HUES48 (cell line): ENCODE measurements around the gene HP.

Source experiments
- H3K27ac ChIP-seq: one replicate; pipeline ENCODE4 v1.7.0; 2013; ENCODE audit warnings: low read depth, low read length, inconsistent platforms
- H3K27me3 ChIP-seq: 2 replicates; pipeline ENCODE4 v1.6.1; 2013; ENCODE audit warnings: mild to moderate bottlenecking, low read length; ENCODE audit not compliant: control insufficient read depth, insufficient read depth
- H3K36me3 ChIP-seq: 2 replicates; pipeline ENCODE4 v1.6.1; 2013; ENCODE audit warnings: low read length; ENCODE audit not compliant: control insufficient read depth, insufficient read depth
- H3K4me1 ChIP-seq: 2 replicates; pipeline ENCODE4 v1.6.1; 2013; ENCODE audit warnings: mild to moderate bottlenecking, low read length; ENCODE audit not compliant: control insufficient read depth, insufficient read depth
- H3K4me3 ChIP-seq: 2 replicates; pipeline ENCODE4 v1.5.1; 2013; ENCODE audit warnings: mild to moderate bottlenecking, low read depth, low read length
- H3K9ac ChIP-seq: 2 replicates; pipeline ENCODE4 v1.6.1; 2013; ENCODE audit warnings: mild to moderate bottlenecking, low read depth, low read length, moderate library complexity
- H3K9me3 ChIP-seq: 2 replicates; pipeline ENCODE4 v1.6.1; 2013; ENCODE audit warnings: low read length; ENCODE audit not compliant: control insufficient read depth, insufficient read depth

The HP gene

DNA sequence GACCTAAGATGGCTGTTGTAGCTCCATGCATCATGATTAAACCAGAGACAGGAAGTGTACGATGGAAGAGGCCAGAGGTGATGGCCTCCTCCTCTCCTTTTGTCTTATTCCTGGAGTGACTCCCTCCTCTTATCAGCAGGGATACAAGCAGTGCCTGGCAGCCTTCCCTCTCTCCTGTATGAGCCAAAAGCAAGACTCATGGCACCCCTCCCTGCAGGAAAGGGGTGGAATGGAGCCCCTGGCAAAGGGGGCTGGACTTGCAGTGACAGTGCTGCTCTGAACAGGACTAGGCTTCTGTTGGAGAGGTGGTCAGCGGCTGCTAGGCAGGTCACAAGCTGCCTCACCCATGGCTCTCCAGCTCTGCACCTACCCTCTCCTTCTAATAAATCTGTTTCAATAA, 30.7 kb downstream of the HP start:
- Histone ChIP-seq H3K27me3 (no peaks in the 10 kb centered on the region), H3K4me1 (no peaks in the 10 kb centered on the region), H3K4me3 (no peak overlapping the region), H3K36me3 (peaks cover 49% of the 10 kb centered on the region), H3K27ac (no peak overlapping the region), H3K9ac (no peak overlapping the region), H3K9me3 (peaks cover 5% of the 10 kb centered on the region; the same call in 1 of the 2 replicates)

DNA sequence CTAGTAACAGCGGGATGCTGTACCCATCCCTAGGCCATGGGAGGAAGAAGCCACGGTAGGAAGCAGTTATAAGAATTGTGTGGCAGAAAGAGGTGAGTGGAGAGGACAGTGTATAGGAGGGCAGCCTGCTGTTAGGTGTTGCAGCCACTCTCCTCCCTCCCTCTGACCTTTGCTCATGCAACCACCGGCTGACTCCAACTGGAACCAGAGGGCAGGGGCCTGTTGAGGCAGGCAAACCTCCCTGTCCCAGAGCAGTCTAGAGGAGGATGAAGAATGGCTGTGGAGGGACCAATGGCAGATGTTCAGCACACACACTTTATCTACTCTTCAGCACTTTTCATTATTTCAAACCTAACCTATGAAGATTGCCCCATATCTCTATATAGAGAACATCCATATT, 36.9 kb downstream of the HP start:
- no peak overlapping the region for H3K9ac ChIP-seq
- H3K36me3 ChIP-seq = peaks cover 45% of the 10 kb centered on the region
- H3K4me1 ChIP-seq = peaks cover 11% of the 10 kb centered on the region; the same call in 1 of the 2 replicates
- H3K27me3 ChIP-seq = no peaks in the 10 kb centered on the region
- H3K4me3 ChIP-seq = no peak overlapping the region
- H3K27ac ChIP-seq = no peak overlapping the region
- H3K9me3 ChIP-seq = no peaks in the 10 kb centered on the region

DNA sequence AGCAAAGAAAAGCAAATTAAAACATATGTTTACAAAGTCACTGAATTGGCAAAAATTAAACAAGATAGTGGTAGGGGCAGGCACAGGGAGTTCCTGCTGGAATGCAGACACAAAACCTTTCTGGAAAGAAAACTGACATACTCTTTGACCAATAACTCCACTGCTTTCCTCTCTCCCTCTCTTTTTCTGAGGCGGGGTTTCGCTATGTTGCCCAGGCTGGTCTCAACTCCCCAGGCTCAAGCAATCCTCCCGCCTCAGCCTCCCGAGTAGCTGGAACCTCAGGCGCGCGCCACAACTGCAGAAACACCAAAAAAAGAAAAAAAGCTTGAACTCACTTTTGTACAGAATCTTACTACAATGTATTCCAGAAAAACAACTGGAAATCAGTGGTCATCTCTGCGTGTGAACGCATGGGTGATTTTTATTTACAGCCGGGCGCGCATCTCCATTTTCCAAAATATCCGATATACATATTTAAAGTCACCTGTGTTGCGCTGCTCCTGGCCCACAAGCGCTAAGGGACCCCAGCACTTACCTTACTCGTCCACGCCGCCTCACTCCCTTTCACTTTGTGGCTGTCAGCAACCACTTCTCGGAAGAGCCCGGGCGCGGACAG, 38.6 kb downstream of the HP start:
- Histone ChIP-seq H3K27me3 (no peaks in the 10 kb centered on the region), H3K27ac (peak overlapping the region; percentile 84), H3K36me3 (peaks cover 47% of the 10 kb centered on the region), H3K4me1 (peaks cover 11% of the 10 kb centered on the region; the same call in 1 of the 2 replicates), H3K9me3 (no peaks in the 10 kb centered on the region), H3K9ac (peak overlapping the region; percentile 49), H3K4me3 (peak overlapping the region; percentile 97)

DNA sequence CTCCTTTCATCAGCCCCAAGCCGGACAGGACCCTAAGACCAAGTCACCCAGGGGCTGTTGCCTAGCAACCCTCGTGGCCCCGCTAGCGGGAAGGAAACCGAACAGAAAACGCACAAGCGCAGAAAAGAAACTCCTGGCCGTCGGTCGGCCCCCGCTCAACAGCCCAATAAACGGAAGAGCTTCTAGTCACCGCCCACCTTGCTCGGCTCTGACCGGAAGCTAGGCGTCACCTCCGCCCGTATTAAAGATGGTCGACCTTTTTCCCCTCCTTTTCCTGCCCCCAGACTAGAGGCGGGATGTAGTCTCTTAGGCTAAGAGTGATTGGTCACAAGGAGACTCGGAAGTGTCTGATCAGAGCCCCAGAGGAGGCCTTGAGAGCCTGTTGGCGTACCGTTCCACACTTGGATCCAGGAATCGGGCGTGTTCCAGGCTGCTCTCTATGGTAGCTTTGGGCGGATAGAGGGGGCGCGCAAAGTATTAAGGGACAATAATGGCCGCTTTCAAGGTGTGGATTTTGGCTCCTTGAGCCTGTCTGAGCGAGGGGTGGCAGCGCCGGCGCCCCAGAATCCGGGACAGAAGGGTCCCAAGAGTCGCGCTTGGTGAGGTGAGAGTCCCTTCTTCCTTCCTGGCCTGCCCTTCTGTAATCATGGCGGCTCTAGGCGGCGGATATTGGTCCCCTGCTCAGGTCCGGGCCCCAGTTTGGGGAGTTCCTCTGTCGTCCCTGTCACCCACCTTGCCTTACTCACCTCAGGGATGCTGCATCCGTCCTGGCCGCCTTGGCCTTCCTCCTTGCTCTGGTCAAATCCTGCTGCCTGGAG, 39.4 kb downstream of the HP start, which contains the start of the genes DHX38 and TXNL4B:
Gene DHX38, plus strand, starts transcription at position 400 of the 818 bp plus-strand sequence. CDS start 2,311 bp downstream, outside the sequence.
Gene TXNL4B, minus strand, starts transcription at position 173 of the 818 bp plus-strand sequence. CDS start 2,871 bp downstream, outside the sequence.
- peak within 1 kb of the TSS; percentile 97 for H3K4me3 ChIP-seq
- peaks cover 11% of the 10 kb centered on the region; the same call in 1 of the 2 replicates for H3K4me1 ChIP-seq
- H3K27ac ChIP-seq = peak within 1 kb of the TSS; percentile 95
- H3K27me3 ChIP-seq = no peaks in the 10 kb centered on the region
- peak within 1 kb of the TSS; percentile 89 for H3K9ac ChIP-seq
- H3K36me3 ChIP-seq = peaks cover 46% of the 10 kb centered on the region
- no peaks in the 10 kb centered on the region for H3K9me3 ChIP-seq

DNA sequence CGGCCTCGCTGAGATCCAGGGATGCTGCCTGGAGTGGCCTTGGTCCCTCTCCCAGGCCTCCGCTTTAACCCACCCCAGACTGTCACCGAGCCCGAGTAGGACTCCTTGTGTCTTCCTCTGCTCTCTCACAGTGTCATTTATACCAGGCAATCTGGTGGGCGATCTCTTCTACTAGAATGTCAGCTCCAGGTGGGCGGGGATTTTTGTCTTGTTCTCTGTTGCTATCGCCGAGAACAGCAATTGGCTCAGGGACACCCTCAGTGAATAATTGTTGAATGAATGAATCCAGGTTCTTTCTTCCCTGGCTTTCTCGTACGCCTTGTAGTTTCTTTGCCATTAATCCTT, 39.9 kb downstream of the HP start:
- Histone ChIP-seq H3K36me3 (peaks cover 42% of the 10 kb centered on the region), H3K27me3 (no peaks in the 10 kb centered on the region), H3K4me3 (peak overlapping the region; percentile 97), H3K9me3 (no peaks in the 10 kb centered on the region), H3K27ac (peak overlapping the region; percentile 95), H3K9ac (peak overlapping the region; percentile 89), H3K4me1 (peaks cover 11% of the 10 kb centered on the region; the same call in 1 of the 2 replicates)

DNA sequence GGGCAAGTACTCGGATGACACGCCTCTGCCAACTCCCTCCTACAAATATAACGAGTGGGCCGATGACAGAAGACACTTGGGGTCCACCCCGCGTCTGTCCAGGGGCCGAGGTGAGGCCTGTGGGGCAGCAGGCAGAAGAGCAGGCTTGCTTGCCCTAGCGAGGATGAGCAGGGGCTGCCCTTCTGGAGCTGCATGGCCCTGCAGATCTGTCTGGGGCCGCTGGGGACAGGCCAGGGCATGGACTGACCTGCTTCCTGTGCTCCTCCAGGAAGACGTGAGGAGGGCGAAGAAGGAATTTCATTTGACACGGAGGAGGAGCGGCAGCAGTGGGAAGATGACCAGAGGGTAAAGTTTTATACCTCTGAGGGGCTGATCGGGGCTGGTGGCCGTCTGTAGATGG, 44.6 kb downstream of the HP start:
- Histone ChIP-seq H3K9ac (no peak overlapping the region), H3K36me3 (peaks cover 74% of the 10 kb centered on the region), H3K27me3 (no peaks in the 10 kb centered on the region), H3K4me1 (peaks cover 6% of the 10 kb centered on the region; the same call in 1 of the 2 replicates), H3K27ac (no peak overlapping the region), H3K4me3 (no peak overlapping the region), H3K9me3 (no peaks in the 10 kb centered on the region)

DNA sequence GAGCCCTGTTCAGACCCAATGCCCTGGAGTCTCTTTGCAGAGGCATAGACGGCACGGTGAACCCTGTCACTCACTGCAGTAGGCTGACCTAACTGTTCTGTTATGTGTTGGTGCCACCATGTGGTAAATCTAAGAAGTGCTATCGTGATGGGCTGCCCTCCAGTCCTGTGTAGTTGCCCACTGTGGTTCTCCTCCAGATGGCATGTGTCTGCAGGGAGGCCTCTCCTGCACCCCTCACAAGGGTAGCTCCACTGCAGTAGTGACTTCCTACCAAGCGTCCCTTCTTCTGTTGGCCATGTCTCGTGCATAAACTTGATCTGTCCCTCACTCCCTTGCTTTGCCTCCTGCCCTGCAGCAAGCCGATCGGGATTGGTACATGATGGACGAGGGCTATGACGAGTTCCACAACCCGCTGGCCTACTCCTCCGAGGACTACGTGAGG, 45.1 kb downstream of the HP start:
- no peaks in the 10 kb centered on the region for H3K9me3 ChIP-seq
- no peaks in the 10 kb centered on the region for H3K27me3 ChIP-seq
- no peak overlapping the region for H3K4me3 ChIP-seq
- no peak overlapping the region for H3K27ac ChIP-seq
- peaks cover 79% of the 10 kb centered on the region for H3K36me3 ChIP-seq
- no peak overlapping the region for H3K9ac ChIP-seq
- H3K4me1 ChIP-seq = peaks cover 6% of the 10 kb centered on the region; the same call in 1 of the 2 replicates

DNA sequence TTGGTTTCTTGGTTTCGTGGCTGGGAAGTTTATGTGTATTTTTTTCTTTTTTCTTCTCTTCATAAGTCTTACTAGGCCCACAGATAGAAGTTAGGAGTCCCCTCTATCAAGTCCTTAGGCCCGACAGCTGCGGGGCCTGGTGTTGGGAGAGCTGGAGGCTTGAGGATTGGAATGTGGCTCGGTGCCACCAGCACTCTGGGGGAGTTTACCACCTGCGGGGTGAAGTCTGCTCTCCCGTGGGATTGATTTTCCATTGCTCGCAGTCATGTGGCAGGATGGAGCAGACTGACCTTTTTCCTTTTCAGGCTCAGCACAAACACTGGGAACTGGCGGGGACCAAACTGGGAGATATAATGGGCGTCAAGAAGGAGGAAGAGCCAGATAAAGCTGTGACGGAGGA, 46.9 kb downstream of the HP start:
- no peaks in the 10 kb centered on the region for H3K27me3 ChIP-seq
- H3K9ac ChIP-seq = no peak overlapping the region
- H3K4me1 ChIP-seq = no peaks in the 10 kb centered on the region
- peaks cover 92% of the 10 kb centered on the region for H3K36me3 ChIP-seq
- H3K9me3 ChIP-seq = no peaks in the 10 kb centered on the region
- no peak overlapping the region for H3K27ac ChIP-seq
- no peak overlapping the region for H3K4me3 ChIP-seq

DNA sequence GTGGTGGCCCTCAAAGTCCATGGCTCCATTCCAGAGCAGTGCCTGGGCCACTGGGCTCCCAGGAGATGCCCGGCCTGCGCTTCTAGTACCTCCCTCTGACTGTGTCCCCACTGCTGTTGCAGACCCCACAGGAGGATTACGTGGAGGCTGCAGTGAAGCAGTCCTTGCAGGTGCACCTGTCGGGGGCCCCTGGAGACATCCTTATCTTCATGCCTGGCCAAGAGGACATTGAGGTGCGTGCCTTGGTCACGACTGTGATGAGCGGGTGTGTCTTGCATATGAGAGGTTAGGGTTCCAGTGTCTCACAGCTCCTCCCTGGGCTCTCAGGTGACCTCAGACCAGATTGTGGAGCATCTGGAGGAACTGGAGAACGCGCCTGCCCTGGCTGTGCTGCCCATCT, 50.6 kb downstream of the HP start:
- peaks cover 97% of the 10 kb centered on the region for H3K36me3 ChIP-seq
- H3K27ac ChIP-seq = no peak overlapping the region
- H3K4me1 ChIP-seq = no peaks in the 10 kb centered on the region
- no peak overlapping the region for H3K4me3 ChIP-seq
- H3K27me3 ChIP-seq = no peaks in the 10 kb centered on the region
- no peaks in the 10 kb centered on the region for H3K9me3 ChIP-seq
- H3K9ac ChIP-seq = no peak overlapping the region

DNA sequence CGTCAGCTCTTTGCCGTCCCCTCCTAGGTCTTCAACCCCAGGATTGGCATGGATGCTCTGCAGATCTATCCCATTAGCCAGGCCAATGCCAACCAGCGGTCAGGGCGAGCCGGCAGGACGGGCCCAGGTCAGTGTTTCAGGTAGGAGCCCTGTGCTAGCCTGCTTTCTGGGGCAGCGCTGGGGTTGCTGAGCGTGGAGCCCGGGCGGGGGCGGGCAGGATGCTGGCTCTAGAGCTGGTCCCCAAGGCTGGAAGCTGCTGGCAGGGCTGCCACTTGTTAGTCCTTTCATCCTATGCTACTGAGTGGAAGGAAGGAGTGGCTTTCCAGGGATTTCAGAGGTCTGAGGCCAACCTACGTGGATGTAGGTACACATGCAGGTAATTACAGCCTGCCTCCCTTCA, 51.7 kb downstream of the HP start:
- Histone ChIP-seq H3K4me1 (no peaks in the 10 kb centered on the region), H3K27ac (no peak overlapping the region), H3K27me3 (no peaks in the 10 kb centered on the region), H3K36me3 (peaks cover 97% of the 10 kb centered on the region), H3K9ac (no peak overlapping the region), H3K9me3 (no peaks in the 10 kb centered on the region), H3K4me3 (no peak overlapping the region)

DNA sequence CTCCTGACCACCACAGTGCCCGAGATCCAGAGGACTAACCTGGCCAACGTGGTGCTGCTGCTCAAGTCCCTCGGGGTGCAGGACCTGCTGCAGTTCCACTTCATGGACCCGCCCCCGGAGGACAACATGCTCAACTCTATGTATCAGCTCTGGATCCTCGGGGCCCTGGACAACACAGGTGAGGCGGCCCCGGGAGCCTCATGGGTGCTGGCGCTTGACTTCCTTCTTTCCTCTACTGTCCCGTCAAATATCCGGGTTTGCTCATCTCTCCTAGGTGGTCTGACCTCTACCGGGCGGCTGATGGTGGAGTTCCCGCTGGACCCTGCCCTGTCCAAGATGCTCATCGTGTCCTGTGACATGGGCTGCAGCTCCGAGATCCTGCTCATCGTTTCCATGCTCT, 53.1 kb downstream of the HP start:
- Histone ChIP-seq H3K36me3 (peaks cover 97% of the 10 kb centered on the region), H3K27ac (no peak overlapping the region)

More for the DNA sequence above, 53.1 kb downstream of the HP start:
- H3K9me3 ChIP-seq = no peaks in the 10 kb centered on the region
- no peaks in the 10 kb centered on the region for H3K27me3 ChIP-seq
- no peak overlapping the region for H3K4me3 ChIP-seq
- H3K9ac ChIP-seq = no peak overlapping the region
- no peaks in the 10 kb centered on the region for H3K4me1 ChIP-seq
